ENCODE results near the gene HCFC2.

HCFC2 gene

DNA sequence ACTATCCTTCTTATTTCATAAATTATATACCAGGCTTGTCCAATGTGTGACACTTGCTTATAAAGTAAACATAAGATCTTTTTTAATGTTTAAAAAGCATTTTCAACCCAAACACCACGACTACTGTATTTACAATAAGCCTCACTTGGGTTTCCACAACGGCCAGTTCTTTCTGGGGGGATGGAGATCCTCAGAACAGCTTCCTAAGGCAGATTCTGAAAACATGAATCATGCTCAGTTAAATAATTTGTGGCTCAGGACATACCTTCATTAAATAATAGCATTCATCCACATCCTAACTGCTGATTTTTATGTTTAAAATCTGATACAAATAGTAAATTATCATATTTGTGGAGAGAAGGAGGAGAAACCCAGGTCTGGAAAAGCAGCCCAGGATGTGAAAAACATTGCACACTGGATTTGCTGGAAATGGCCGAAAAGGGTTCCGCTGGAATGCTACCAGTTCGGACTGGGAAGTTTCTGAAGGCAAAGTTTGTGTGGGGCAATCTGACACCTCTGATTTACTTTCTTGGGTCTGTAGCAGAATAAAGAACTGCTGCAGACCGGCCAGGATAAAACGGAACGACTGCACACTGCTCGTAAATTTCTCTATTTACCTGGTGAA lies 14.9 kb upstream of the HCFC2 start:
- Mint-ChIP-seq H3K27ac (no peak overlapping the region), H3K4me3 (peak overlapping the region; percentile 39), H3K4me1 (peaks cover 7% of the 10 kb centered on the region), H3K36me3 (no peaks in the 10 kb centered on the region), H3K9me3 (no peaks in the 10 kb centered on the region)
- DNase-seq (ENCODE audit: low spot score in 2 of 2), result no peak
- no peak for ATAC-seq

DNA sequence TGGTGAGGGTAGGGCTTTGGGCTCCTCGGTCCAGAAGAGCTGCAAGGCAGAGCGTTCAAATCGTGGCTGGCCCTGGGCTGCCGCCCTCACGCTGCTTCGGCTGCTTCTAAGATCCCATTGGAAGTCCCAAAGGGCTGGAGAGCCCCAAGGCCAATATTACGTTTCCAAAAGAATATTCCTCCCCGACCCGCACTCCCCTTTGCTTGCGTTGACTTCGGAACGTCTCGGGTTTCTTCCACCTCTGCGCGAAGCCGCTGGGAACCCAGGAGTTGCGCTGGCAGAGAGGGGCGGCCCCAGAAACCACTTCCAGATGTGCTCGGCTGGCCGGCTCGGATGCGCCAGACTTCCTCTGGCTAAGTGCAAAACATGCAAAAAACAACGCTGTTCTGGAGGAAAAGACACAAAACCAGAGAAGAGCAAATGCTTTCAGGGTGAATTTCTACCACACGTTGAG lies 14.4 kb upstream of the HCFC2 start, which contains the start of gene GLT8D2:
TSS of gene GLT8D2 (minus strand) at position 285 of the 454 bp plus-strand sequence. CDS start 30,539 bp downstream, outside the sequence.
- Mint-ChIP-seq H3K9me3 (no peaks in the 10 kb centered on the region), H3K27ac (no peak within 1 kb of the TSS), H3K4me3 (peak within 1 kb of the TSS; percentile 39), H3K4me1 (peaks cover 7% of the 10 kb centered on the region), H3K36me3 (no peaks in the 10 kb centered on the region)
- ATAC-seq, result peak; percentile 32
- DNase-seq (ENCODE audit: low spot score in 2 of 2), result no peak

DNA sequence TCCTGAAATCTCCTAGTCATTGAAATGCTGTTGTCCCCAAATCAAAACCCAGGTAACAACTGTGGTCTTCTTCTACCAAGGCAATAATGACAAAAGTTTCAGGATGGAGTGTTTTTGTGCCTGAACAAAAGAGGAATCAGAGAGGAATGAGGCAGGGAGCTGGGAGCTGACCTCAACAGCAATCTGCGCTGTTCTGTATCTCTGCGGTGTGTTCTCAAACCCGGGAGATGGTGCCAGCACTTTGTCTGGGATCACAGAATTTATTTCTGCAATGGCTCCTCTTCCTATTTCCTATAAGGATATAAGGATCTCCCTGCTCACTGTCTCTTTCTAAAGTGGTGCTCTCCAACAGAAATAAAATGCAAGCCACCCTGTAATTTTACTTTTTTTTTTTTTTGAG lies 13.9 kb upstream of the HCFC2 start:
- DNase-seq (ENCODE audit: low spot score in 2 of 2) (no peak), ATAC-seq (no peak)
- Mint-ChIP-seq H3K36me3 (no peaks in the 10 kb centered on the region), H3K4me1 (peaks cover 3% of the 10 kb centered on the region), H3K27ac (no peak overlapping the region), H3K4me3 (peak overlapping the region; percentile 39), H3K9me3 (no peaks in the 10 kb centered on the region)

DNA sequence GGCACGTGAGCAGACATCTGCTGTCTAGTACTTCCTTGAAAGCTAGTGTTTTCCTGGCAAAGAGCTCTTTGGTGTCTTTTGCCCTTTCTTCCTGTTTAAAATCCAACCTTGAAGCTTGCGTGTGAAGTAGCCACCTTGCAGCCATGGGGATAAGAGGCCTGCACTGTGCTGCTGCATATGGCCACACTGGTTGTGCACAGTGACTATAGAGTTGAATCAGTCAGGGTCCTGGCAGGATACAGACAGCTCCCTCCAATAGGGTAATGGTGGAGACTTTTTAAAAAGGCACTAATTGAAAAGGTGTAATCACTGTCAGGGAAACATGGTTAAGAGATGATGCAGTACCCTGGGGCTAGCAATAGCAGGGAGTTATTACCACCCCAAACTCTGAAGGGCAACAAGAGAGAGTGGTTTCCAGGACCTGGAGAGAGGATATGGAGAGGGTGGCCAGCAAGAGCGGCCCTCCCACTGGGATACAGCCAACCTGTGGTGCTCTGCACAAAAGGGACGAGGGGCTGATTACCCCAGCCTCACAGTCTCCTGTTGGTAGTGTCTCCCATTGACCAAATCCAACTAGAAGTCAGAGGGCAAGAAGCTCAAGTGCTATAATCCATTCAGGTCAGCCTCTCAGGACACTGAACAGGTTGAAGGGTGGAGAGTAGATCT lies 9.5 kb upstream of the HCFC2 start:
- Mint-ChIP-seq H3K36me3 (no peaks in the 10 kb centered on the region), H3K9me3 (no peaks in the 10 kb centered on the region)
- DNase-seq (ENCODE audit: low spot score in 2 of 2), result no peak

DNA sequence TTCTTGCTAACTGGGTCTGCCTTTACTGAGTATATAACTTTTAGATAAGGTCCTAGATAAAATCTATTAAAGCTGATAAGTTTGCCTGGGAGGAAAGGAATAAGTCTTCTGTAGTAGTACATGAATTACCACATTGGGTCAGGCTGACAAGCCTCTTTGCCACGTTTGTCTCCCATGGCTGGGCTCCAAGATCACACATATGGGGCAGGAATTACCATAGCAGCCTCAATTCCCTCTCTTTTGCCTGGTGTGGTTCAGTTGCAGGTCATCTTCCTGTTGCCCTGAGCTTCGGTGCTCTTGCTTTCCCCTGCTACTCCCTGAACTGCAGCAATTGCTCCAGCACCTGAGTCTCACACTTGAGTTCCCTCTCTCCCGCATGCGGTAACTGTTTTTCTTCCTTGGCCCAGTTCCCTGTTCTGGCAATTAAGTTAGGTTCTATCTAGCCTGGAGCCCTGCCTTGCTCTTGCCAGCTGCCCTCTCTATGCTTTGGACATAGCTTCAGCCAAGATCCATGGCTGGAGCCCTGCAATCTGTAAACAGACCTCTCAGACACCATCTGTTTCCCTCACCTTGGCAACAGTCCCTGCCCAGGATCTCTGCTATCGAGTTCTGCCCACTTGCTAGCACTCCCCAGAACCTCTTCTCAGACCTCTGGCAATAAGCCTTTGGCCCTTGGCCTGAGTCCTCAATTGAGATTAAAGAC lies 8.5 kb upstream of the HCFC2 start:
- Mint-ChIP-seq H3K4me1 (no peaks in the 10 kb centered on the region), H3K36me3 (no peaks in the 10 kb centered on the region), H3K27ac (no peak overlapping the region), H3K9me3 (no peaks in the 10 kb centered on the region), H3K4me3 (no peak overlapping the region)
- ATAC-seq (no peak), DNase-seq (ENCODE audit: low spot score in 2 of 2) (no peak)

More for the DNA sequence above, 9.5 kb upstream of the HCFC2 start:
- H3K27ac Mint-ChIP-seq, result no peak overlapping the region
- no peak overlapping the region for H3K4me3 Mint-ChIP-seq
- no peak for ATAC-seq
- no peaks in the 10 kb centered on the region for H3K4me1 Mint-ChIP-seq

DNA sequence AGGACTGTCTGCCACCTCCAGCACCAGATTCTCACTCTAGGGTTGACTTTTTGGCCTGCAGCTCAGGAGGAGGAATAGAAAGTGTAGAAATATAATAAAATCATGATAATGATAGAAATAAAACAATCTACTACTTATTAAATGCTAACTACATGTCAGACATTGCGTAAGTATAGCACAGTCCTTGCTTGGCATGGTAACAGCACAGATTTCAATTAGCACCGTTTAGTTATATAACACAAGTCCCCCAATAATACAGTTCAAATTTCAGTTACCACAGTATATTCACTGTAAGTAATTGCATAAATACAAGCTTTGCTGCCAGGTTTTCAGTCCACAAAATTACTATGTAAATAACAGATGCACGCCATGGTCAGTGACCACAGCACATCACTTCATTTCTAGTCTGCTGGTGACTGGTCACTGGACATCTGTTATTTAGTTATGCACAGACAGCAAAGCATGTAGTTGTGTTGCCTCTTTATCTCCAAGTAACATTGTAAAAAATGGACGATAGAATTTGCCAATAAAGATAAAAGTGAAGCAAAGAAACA lies 7.8 kb upstream of the HCFC2 start:
- Mint-ChIP-seq H3K27ac (no peak overlapping the region), H3K9me3 (no peaks in the 10 kb centered on the region), H3K36me3 (no peaks in the 10 kb centered on the region), H3K4me3 (no peak overlapping the region), H3K4me1 (no peaks in the 10 kb centered on the region)
- ATAC-seq, result no peak
- no peak for DNase-seq (ENCODE audit: low spot score in 2 of 2)

DNA sequence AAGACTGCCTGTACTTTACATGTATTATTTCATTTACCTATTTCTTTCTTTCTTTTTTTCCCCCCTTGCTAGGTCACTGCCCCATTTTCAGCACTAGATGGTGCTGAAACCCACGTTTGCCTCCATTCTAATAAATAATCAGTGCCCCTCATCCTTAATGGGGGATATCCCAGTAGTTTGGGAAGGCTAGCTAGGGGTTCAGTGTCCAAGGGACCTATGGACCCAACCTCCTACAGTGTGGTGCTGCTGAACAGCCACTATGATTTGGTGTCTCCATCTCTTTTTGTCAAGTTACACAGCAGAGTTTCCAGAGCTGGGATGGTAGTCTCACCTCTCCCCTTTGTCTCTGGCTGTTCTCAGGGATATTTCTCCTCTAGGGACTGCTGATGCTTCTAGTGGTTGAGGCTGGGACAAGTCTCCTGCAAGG lies 6.5 kb upstream of the HCFC2 start:
- Mint-ChIP-seq H3K27ac (no peak overlapping the region), H3K4me1 (no peaks in the 10 kb centered on the region), H3K9me3 (no peaks in the 10 kb centered on the region), H3K36me3 (no peaks in the 10 kb centered on the region), H3K4me3 (no peak overlapping the region)
- ATAC-seq, result no peak
- DNase-seq (ENCODE audit: low spot score in 2 of 2), result no peak

DNA sequence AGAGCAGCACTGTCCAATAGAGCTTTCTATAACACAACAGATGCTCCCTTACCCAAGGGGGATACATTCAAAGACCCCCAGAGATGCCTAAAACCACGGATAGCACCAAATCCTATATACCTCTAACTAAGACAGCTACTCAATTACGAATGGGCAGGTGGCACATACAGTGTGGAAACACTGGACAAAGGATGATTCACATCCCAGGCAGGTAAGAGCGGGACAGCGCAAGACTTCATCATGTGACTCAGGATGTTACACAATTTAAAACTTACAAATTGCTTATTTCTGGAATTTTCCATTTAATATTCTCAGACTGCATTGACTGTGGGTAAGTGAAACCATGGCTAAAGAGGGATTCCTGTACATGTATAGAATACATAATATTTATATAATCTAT lies 5.5 kb upstream of the HCFC2 start:
- Mint-ChIP-seq H3K9me3 (no peaks in the 10 kb centered on the region), H3K4me1 (no peaks in the 10 kb centered on the region), H3K27ac (no peak overlapping the region), H3K4me3 (no peak overlapping the region), H3K36me3 (no peaks in the 10 kb centered on the region)
- DNase-seq (ENCODE audit: low spot score in 2 of 2) (no peak), ATAC-seq (no peak)

DNA sequence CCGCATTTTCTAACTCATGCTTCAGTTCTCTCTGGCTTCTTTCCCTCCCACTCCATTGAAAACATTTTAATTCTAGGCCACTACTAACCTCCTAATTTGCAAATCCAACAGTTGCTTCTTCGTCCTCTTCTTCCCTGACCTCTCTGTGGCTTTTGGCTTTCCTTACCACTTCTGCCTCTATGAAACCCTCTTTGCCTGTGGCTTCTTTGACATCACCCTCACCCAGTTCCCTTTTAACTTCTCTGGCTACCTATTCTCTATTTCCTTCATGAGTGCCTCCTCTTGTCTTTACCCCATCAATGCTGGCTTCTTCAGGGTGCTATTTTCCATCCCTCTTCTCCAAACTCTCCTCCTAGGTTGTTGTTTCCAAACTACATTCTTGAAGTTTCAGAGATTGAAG lies 4.4 kb upstream of the HCFC2 start:
- no peak overlapping the region for H3K4me3 Mint-ChIP-seq
- no peaks in the 10 kb centered on the region for H3K4me1 Mint-ChIP-seq
- H3K27ac Mint-ChIP-seq, result no peak overlapping the region
- ATAC-seq (no peak), DNase-seq (ENCODE audit: low spot score in 2 of 2) (no peak)
- H3K36me3 Mint-ChIP-seq, result no peaks in the 10 kb centered on the region
- no peaks in the 10 kb centered on the region for H3K9me3 Mint-ChIP-seq

DNA sequence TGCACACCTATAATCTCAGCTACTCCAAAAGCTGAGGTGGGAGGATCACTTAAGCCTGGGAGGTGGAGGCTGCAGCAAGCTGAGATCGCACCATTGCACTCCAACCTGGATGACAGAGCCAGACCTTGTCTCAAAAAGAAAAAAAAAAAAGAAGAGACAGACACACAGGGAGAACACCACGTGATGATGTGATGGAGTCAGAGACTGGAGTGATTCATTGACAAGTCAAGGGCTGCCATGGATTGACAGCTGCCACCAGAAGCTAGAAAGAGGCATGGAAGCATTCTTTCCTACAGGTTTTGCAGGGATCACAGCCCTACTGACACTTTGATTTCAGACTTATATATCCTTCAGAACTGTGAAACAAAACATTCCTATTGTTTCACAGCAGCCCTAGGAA lies 3.5 kb upstream of the HCFC2 start:
- no peaks in the 10 kb centered on the region for H3K36me3 Mint-ChIP-seq

DNA sequence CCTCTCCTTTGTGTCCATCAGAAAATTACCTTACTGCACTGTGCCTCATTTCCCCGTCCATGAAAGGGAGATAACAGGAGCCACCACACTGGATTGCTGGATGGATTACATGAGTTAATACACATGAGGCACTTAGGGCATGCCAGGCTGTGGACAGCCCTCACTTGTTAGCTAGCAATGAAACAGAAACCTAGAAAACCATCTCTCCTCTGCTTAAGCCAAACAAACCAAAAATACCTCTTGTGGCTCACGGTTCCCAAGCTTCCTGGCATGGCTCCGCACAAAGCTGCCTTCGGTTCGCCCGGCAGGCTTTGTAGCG lies 660 bp upstream of the HCFC2 start:
- ATAC-seq, result peak; percentile 38
- peaks cover 17% of the 10 kb centered on the region for H3K4me1 Mint-ChIP-seq
- no peak for DNase-seq (ENCODE audit: low spot score in 2 of 2)
- peaks cover 13% of the 10 kb centered on the region for H3K36me3 Mint-ChIP-seq
- peak overlapping the region; percentile 88 for H3K27ac Mint-ChIP-seq
- H3K4me3 Mint-ChIP-seq, result peak overlapping the region; percentile 89
- H3K9me3 Mint-ChIP-seq, result no peaks in the 10 kb centered on the region

More for the DNA sequence above, 3.5 kb upstream of the HCFC2 start:
- DNase-seq (ENCODE audit: low spot score in 2 of 2), result no peak
- Mint-ChIP-seq H3K9me3 (no peaks in the 10 kb centered on the region), H3K4me1 (peaks cover 8% of the 10 kb centered on the region), H3K4me3 (no peak overlapping the region), H3K27ac (no peak overlapping the region)
- ATAC-seq, result no peak

DNA sequence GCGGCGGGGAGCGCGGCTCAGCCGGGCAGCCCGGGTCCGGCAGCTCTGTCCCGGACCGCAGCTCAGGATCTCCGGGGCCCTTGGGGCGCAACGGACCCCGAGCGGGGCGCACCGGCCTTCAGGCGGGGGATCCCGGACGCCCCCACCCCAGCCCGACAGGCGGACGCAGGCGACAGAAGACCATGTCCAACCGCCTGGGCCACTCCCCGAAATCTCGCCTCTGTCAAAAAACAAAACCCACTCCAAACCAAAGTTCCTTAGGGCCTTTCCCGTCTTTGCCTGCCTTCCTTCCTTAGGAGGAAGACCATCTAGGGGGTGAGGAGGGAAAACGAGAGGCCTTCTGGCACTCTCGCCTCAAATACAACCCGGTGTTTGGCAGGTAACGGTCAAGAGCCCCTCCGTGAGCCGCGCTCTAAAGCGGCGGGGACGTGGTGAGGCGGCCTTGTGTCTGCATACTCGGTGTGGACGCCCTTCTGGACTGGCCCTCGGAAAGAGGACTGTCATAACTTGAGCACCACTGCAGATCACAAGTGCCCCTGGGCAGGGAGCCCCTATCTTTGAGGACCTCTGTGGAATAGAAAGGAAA lies 604 bp downstream of the HCFC2 start:
- DNase-seq (ENCODE audit: low spot score in 2 of 2) (peak in 1 of 2 donors; percentile 57), ATAC-seq (no peak)
- peaks cover 22% of the 10 kb centered on the region for H3K4me1 Mint-ChIP-seq
- peak overlapping the region; percentile 88 for H3K27ac Mint-ChIP-seq
- peak overlapping the region; percentile 89 for H3K4me3 Mint-ChIP-seq
- no peaks in the 10 kb centered on the region for H3K9me3 Mint-ChIP-seq
- peaks cover 25% of the 10 kb centered on the region for H3K36me3 Mint-ChIP-seq

DNA sequence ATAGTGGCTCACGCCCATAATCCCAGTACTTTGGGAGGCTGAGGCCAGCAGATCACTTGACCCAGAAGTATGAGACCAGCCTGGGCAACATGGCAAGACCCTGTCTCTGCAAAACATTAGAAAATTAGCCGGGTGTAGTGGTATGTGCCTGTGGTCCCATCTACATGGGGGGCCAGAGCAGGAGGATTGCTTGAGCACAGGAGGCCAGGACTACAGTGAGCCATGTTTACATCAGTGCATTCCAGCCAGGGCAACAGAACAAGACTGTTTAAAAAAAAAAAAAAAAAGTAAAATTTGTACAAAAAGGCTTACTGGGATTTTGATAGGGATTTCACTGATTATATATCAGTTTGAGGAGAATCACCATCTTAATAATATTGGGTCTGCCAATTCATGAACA lies 7.8 kb downstream of the HCFC2 start:
- H3K4me3 Mint-ChIP-seq, result no peak overlapping the region
- DNase-seq (ENCODE audit: low spot score in 2 of 2) (no peak), ATAC-seq (no peak)
- H3K9me3 Mint-ChIP-seq, result no peaks in the 10 kb centered on the region
- peaks cover 92% of the 10 kb centered on the region for H3K36me3 Mint-ChIP-seq
- H3K4me1 Mint-ChIP-seq, result peaks cover 24% of the 10 kb centered on the region
- H3K27ac Mint-ChIP-seq, result no peak overlapping the region

DNA sequence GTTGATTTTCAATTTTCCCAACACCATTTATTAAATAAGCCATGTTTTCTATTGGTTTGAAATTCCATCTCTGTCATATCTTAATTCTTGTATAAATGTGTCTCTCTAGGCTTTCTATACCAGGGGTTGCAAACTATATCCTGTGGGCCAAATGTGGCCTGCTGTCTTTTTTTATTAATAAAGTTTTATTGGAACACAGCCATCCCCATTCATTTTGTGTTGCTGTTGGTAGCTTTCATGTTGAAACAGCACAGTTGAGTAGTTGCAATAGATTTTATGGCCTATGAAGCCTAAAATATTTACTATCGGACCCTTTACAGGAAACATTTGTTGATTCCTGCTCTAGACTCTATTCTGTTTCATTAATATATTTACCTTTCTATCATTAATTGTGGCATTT lies 9.4 kb downstream of the HCFC2 start:
- no peak for ATAC-seq

DNA sequence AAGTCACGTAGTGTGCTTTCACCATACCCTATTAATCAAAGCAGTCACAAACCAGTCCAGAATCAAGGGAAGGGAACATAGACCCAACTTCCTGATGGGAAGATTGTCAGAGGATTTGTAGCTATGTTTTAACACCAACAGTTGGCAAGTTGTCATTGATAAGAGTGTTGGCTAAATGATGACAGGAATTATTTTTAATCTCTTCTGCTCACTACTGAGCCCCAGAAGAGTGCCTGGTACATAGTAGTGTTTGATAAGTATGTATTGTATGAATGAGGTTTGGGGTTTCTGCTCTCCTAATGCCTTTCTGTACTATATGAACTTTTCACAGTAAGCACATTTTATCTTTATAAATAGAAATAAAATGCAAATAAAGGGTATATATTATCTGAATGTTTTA lies 14.7 kb downstream of the HCFC2 start:
- H3K4me3 Mint-ChIP-seq, result no peak overlapping the region
- no peak for ATAC-seq
- no peaks in the 10 kb centered on the region for H3K9me3 Mint-ChIP-seq
- no peak for DNase-seq (ENCODE audit: low spot score in 2 of 2)
- peaks cover 25% of the 10 kb centered on the region for H3K4me1 Mint-ChIP-seq
- H3K27ac Mint-ChIP-seq, result no peak overlapping the region
- peaks cover 62% of the 10 kb centered on the region for H3K36me3 Mint-ChIP-seq

More for the DNA sequence above, 9.4 kb downstream of the HCFC2 start:
- H3K27ac Mint-ChIP-seq, result no peak overlapping the region
- DNase-seq (ENCODE audit: low spot score in 2 of 2), result no peak
- no peak overlapping the region for H3K4me3 Mint-ChIP-seq
- H3K4me1 Mint-ChIP-seq, result peaks cover 26% of the 10 kb centered on the region
- H3K36me3 Mint-ChIP-seq, result peaks cover 86% of the 10 kb centered on the region
- no peaks in the 10 kb centered on the region for H3K9me3 Mint-ChIP-seq
